Peyer's patch (tissue), 4 donors: ENCODE data around the gene CREBBP. TPM values are rescaled to one million over a fixed set of nuclear protein-coding genes. Genes with fewer than 3 reads are reported as not detected.

Source experiments
- DNase-seq, 3 donors: peaks; one replicate each; pipeline ENCODE4 v3.0.0-alpha.2; 2017 to 2019
- H3K27ac ChIP-seq, 4 donors: fragments of 200-600 bp; sonication (generic); one replicate each; pipeline ENCODE4 v1.5.1; 2016 to 2019
- H3K27me3 ChIP-seq, 2 donors: fragments of 200-600 bp; sonication (generic); one replicate each; pipeline ENCODE4 v1.5.1; 2019
- H3K36me3 ChIP-seq, 3 donors: fragments of 200-600 bp; sonication (generic); one replicate each; pipeline ENCODE4 v1.5.1; 2016 to 2019
- H3K4me1 ChIP-seq, 4 donors: fragments of 200-600 bp; sonication (generic); one replicate each; pipeline ENCODE4 v1.5.1; 2016 to 2019
- H3K4me3 ChIP-seq, 4 donors: fragments of 200-600 bp; sonication (generic); 1 replicate in 3 of 4; 2 replicates in 1 of 4; pipeline ENCODE4 v1.5.1; 2016 to 2019; ENCODE audit warnings: mild to moderate bottlenecking in 1 of 4
- H3K9me3 ChIP-seq, 4 donors: fragments of 200-600 bp; sonication (generic); one replicate each; pipeline ENCODE4 v1.5.1; 2016 to 2019; ENCODE audit warnings: mild to moderate bottlenecking in 1 of 4
- POLR2A ChIP-seq, 2 donors: fragments of 450-650 bp; IDR thresholded peaks; one replicate each; pipeline ENCODE4 v1.5.1; 2017; ENCODE audit warnings: antibody characterized with exemption in 2 of 2, mild to moderate bottlenecking in 2 of 2, moderate library complexity in 2 of 2
- total RNA-seq, 4 donors: library from RNA; depleted of rRNA; stranded (reverse); fragments of >200 nt; gene quantifications; one replicate each; pipeline ENCODE4 v1.1.0, GENCODE V29; 2016
- TF ChIP-seq, protein P1 (sequence below), 6 experiments: fragments of 450-650 bp in 4 of 6; fragments of 200-600 bp in 2 of 6; sonication (generic) in 1 of 6; IDR thresholded peaks; one replicate each; pipeline ENCODE4 v1.5.1; 2017 to 2019; ENCODE audit warnings: antibody characterized with exemption in 6 of 6, mild to moderate bottlenecking in 3 of 6, moderate library complexity in 1 of 6

CREBBP gene
- total RNA-seq, 4 donors from 2014 or later = 84.2 to 238 (median 140) TPM

DNA sequence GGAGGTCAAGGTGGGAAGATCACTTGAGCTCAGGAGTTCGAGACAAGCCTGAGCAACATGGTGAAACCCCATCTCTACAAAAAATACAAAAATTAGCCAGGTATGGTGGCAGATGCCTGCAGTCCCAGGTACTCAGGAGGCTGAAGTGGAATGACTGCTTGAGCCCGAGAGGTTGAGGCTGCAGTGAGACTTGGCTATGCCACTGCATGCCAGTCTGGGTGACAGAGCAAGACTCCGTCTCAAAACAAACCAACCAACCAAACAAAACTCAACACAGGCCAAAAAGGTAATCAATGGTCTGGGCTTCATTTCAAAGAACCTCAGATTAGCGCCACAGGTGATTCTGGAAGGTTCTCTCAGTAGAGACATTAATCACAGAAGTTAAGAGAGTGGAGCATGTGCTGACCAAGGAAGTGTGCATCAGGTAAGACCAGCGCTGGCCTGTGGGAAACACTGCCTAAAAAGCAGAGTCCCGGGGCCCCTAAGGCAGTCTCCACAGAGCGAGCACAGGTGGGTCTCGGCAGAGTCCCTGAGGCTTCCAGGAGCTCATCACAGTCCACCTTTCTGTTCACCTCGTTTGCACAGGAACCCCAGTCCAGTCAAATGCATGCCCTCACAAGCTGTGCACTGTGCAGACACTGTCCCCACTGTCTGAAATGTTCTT lies 91.7 kb downstream of the CREBBP start:
- Histone ChIP-seq H3K36me3 (peaks cover 0 to 72% (median 0%) of the 10 kb centered on the region in 3 donors), H3K4me1 (peaks cover 0 to 5% (median 2%) of the 10 kb centered on the region in 4 donors), H3K4me3 (no peak overlapping the region), H3K9me3 (no peaks in the 10 kb centered on the region), H3K27me3 (no peaks in the 10 kb centered on the region), H3K27ac (no peak overlapping the region)
- no peak for TF ChIP-seq POLR2A (IDR thresholded peaks at IDR 0.05)
- TF ChIP-seq, protein P1, sequence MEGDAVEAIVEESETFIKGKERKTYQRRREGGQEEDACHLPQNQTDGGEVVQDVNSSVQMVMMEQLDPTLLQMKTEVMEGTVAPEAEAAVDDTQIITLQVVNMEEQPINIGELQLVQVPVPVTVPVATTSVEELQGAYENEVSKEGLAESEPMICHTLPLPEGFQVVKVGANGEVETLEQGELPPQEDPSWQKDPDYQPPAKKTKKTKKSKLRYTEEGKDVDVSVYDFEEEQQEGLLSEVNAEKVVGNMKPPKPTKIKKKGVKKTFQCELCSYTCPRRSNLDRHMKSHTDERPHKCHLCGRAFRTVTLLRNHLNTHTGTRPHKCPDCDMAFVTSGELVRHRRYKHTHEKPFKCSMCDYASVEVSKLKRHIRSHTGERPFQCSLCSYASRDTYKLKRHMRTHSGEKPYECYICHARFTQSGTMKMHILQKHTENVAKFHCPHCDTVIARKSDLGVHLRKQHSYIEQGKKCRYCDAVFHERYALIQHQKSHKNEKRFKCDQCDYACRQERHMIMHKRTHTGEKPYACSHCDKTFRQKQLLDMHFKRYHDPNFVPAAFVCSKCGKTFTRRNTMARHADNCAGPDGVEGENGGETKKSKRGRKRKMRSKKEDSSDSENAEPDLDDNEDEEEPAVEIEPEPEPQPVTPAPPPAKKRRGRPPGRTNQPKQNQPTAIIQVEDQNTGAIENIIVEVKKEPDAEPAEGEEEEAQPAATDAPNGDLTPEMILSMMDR (IDR thresholded peaks at IDR 0.05) = no peak
- no peak for DNase-seq

DNA sequence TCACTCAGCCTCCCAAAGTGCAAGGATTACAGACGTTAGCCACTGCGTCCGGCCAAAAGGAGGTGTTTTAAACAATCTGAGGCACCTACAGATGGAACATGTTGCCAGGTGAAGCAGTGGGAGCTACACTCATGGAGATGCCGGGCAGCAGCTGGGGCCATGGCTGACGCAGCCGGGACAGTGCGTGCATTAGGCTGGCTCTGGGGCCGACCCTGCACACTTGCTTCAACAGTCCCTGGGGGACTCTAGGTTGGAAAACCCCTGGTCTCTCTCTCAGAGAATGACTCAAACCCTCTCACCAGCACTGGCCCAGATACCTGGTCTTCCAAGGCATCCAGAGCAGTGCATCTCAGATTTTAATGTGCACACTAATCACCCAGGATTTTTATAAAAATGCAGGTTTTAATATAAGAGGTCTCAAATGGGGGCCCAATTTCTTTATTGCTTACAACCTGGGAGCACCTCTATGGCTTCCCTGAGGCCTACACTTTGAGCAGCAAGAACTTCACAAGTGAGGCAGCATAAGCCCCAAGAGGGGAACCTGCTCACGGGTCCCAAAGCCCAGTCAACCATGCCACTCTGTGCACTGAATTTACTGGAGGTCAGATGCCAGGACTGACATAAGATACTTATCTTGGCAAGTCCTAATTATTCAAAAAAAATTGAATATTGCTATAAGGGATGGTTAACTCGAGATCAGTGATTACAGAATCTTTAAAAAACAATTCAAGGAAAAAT lies 92.4 kb downstream of the CREBBP start:
- H3K36me3 ChIP-seq = peaks cover 0 to 78% (median 0%) of the 10 kb centered on the region in 3 donors
- H3K4me3 ChIP-seq = no peak overlapping the region
- peaks cover 0 to 5% (median 2%) of the 10 kb centered on the region in 4 donors for H3K4me1 ChIP-seq
- TF ChIP-seq, protein P1 (IDR thresholded peaks at IDR 0.05) = no peak
- TF ChIP-seq POLR2A (IDR thresholded peaks at IDR 0.05) = no peak
- DNase-seq = no peak
- H3K9me3 ChIP-seq = no peaks in the 10 kb centered on the region
- H3K27me3 ChIP-seq = no peaks in the 10 kb centered on the region
- no peak overlapping the region for H3K27ac ChIP-seq

DNA sequence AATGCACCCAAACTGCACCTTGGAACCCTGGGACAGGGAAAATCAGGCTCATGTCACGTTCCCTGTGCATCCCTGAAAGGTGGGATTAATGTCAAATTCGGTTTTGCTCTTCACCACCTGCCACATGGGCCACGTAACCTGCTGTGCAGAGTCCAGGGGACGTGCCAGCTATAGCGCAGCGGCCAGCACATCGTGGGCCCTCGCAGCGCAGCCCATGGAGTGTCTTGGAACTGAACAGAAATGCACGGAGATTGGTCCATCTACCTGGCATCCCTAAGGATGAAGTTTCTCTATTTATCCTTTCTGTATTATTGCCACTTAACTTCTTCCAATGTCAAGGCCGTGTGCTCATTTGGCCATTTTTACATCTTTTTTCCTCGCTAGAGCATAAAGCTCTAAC lies 95.1 kb downstream of the CREBBP start:
- Histone ChIP-seq H3K27me3 (no peaks in the 10 kb centered on the region), H3K27ac (no peak overlapping the region), H3K36me3 (peaks cover 0 to 78% (median 0%) of the 10 kb centered on the region in 3 donors), H3K4me1 (peaks cover 0 to 5% (median 2%) of the 10 kb centered on the region in 4 donors), H3K4me3 (no peak overlapping the region), H3K9me3 (no peaks in the 10 kb centered on the region)
- no peak for DNase-seq
- TF ChIP-seq, protein P1 (IDR thresholded peaks at IDR 0.05) = no peak
- no peak for TF ChIP-seq POLR2A (IDR thresholded peaks at IDR 0.05)

DNA sequence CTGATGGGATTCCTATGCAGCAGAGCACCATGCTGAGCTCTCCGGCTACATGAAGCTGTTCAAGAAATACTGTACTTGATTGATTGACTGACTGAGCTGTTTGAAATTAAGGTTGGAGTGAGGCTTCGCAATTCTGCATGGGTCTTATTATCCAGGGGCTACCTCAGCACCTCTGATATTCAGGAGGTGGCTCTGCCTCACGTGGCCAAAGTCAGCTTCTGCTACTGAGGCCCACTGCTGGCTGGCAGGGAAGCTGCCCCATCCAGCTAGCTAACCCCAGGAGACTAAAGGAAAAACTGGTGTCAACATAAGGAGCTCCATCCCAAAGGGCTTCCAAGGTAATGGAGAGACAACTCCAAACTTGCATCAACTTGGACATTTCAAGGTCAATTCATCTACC lies 97.0 kb downstream of the CREBBP start:
- Histone ChIP-seq H3K4me1 (no peaks in the 10 kb centered on the region), H3K27me3 (no peaks in the 10 kb centered on the region), H3K9me3 (no peaks in the 10 kb centered on the region), H3K36me3 (peaks cover 0 to 83% (median 0%) of the 10 kb centered on the region in 3 donors), H3K4me3 (no peak overlapping the region), H3K27ac (no peak overlapping the region)
- DNase-seq = no peak
- TF ChIP-seq, protein P1 (IDR thresholded peaks at IDR 0.05) = no peak
- no peak for TF ChIP-seq POLR2A (IDR thresholded peaks at IDR 0.05)

DNA sequence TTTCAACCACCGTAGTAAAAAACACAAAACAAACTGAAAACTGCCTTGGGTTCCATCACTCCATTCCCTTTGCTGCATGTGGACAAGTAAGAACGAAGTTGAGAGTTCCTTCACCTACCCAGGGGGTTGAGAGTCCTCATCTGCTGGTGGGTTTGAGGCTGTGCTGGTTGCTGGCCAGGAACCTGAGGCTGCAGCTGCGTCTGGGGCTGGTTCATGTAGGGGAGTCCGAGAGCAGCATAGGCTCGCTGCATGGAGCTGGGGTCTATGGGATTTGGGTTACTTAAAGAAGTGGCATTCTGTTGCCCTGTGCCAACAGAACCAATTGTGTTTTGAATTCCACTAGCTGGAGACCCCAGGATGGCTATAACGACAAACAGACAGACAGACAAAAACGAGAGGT lies 97.9 kb downstream of the CREBBP start:
- Histone ChIP-seq H3K4me1 (no peaks in the 10 kb centered on the region), H3K27me3 (no peaks in the 10 kb centered on the region), H3K9me3 (no peaks in the 10 kb centered on the region), H3K36me3 (peaks cover 0 to 86% (median 0%) of the 10 kb centered on the region in 3 donors), H3K4me3 (no peak overlapping the region), H3K27ac (no peak overlapping the region)
- no peak for DNase-seq
- TF ChIP-seq, protein P1 (IDR thresholded peaks at IDR 0.05) = no peak
- TF ChIP-seq POLR2A (IDR thresholded peaks at IDR 0.05) = no peak
